Osteoblast (primary cell): ENCODE measurements around the gene STAT4. TPM values are rescaled to one million over a fixed set of nuclear protein-coding genes. Genes with fewer than 3 reads are reported as not detected.

Source experiments
- DNase-seq: peaks from one replicate; pipeline ENCODE4 v3.0.0; 2011; ENCODE audit warnings: low spot score, mixed read lengths; ENCODE audit not compliant: insufficient read length; ENCODE audit errors: missing footprints
- H2AFZ ChIP-seq: 2 replicates; pipeline ENCODE4 v1.6.0; 2011; ENCODE audit warnings: mild to moderate bottlenecking, low read length
- H3K27ac ChIP-seq: 2 replicates; pipeline ENCODE4 v1.5.1; 2011; ENCODE audit warnings: mild to moderate bottlenecking, low read depth, low read length, moderate library complexity
- H3K27me3 ChIP-seq: 2 replicates; pipeline ENCODE4 v1.6.0; 2012; ENCODE audit warnings: mild to moderate bottlenecking, control low read depth, inconsistent platforms, low read length, moderate library complexity; ENCODE audit not compliant: insufficient read depth
- H3K36me3 ChIP-seq: 2 replicates; pipeline ENCODE4 v1.5.1; 2011; ENCODE audit warnings: mild to moderate bottlenecking, low read length, control low read depth, moderate library complexity; ENCODE audit not compliant: insufficient read depth
- H3K4me1 ChIP-seq: 2 replicates; pipeline ENCODE4 v1.5.1; 2011; ENCODE audit warnings: mild to moderate bottlenecking, low read length, control low read depth, moderate library complexity; ENCODE audit not compliant: insufficient read depth
- H3K4me2 ChIP-seq: 2 replicates; pipeline ENCODE4 v1.6.0; 2011; ENCODE audit warnings: mild to moderate bottlenecking, low read length; ENCODE audit not compliant: insufficient read depth
- H3K4me3 ChIP-seq: fragments of 200-600 bp; sonication (generic); 3 replicates; pipeline ENCODE4 v1.5.1; 2012; ENCODE audit warnings: mild to moderate bottlenecking, low read length, inconsistent platforms; ENCODE audit not compliant: insufficient read depth
- H3K79me2 ChIP-seq: 2 replicates; pipeline ENCODE4 v1.6.0; 2012; ENCODE audit warnings: mild to moderate bottlenecking, low read length, control low read depth, inconsistent platforms; ENCODE audit not compliant: insufficient read depth
- H3K9me3 ChIP-seq: 2 replicates; pipeline ENCODE4 v1.5.1; 2011; ENCODE audit warnings: low read depth, low read length, control low read depth
- H4K20me1 ChIP-seq: 2 replicates; pipeline ENCODE4 v1.6.0; 2012; ENCODE audit warnings: mild to moderate bottlenecking, low read length, control low read depth; ENCODE audit not compliant: insufficient read depth
- total RNA-seq: library from RNA; depleted of rRNA; stranded (reverse); fragments of >200 nt; gene quantifications from 2 replicates; pipeline ENCODE4 v1.2.3, GENCODE V29; 2012
- TF ChIP-seq, protein P1 (sequence below): IDR thresholded peaks from 2 replicates; pipeline ENCODE4 v1.5.1; 2011; ENCODE audit warnings: mild to moderate bottlenecking, low read depth, low read length, moderate library complexity; ENCODE audit errors: extremely low read depth

Gene STAT4, protein sequence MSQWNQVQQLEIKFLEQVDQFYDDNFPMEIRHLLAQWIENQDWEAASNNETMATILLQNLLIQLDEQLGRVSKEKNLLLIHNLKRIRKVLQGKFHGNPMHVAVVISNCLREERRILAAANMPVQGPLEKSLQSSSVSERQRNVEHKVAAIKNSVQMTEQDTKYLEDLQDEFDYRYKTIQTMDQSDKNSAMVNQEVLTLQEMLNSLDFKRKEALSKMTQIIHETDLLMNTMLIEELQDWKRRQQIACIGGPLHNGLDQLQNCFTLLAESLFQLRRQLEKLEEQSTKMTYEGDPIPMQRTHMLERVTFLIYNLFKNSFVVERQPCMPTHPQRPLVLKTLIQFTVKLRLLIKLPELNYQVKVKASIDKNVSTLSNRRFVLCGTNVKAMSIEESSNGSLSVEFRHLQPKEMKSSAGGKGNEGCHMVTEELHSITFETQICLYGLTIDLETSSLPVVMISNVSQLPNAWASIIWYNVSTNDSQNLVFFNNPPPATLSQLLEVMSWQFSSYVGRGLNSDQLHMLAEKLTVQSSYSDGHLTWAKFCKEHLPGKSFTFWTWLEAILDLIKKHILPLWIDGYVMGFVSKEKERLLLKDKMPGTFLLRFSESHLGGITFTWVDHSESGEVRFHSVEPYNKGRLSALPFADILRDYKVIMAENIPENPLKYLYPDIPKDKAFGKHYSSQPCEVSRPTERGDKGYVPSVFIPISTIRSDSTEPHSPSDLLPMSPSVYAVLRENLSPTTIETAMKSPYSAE
- 11.5 and 16.6 TPM in 2 replicates for total RNA-seq

DNA sequence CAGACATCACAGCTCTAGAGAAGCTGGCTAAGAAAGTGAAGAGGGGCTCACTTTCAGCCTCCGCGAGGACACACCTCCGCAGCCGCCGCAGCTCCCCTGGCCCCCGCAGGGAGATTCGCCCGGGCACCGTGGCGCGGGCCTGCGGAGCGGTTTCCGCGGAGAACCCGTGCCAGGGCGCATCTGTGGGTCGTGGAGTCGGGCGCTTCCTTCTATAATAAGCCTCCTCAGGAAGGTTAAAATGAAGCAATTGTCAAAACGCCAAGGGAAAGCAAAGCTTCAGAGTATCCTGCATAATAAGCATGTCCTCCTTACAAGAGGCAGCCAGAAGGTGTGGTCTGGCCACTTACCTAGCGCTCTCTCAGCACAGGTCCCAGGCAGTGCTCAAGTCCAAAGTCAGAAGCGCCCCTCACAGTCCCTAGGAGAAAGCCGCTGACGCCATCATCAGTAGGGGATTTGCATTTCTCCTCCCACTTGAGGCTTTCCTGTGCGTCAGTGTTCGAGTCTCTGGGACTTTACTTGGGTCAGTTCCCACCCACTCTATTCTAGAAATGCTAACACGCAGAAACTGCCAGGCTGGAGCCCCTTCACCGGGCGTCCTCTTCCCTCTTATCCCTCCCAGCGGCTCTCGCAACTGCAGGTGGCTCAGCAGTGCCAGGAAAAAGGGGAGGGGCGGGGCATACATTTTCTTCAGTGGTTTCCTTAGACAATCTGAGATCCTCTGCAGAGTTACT, at the start of gene STAT4:
Gene STAT4 (minus strand): TSS at position 395 of the 731 bp plus-strand sequence. CDS start 2,791 bp downstream, outside the sequence.
- peak within 1 kb of the TSS; percentile 74 for H3K27ac ChIP-seq
- H3K9me3 ChIP-seq = no peaks in the 10 kb centered on the region
- H3K4me1 ChIP-seq = peaks cover 29% of the 10 kb centered on the region
- no peaks in the 10 kb centered on the region for H4K20me1 ChIP-seq
- TF ChIP-seq, protein P1, sequence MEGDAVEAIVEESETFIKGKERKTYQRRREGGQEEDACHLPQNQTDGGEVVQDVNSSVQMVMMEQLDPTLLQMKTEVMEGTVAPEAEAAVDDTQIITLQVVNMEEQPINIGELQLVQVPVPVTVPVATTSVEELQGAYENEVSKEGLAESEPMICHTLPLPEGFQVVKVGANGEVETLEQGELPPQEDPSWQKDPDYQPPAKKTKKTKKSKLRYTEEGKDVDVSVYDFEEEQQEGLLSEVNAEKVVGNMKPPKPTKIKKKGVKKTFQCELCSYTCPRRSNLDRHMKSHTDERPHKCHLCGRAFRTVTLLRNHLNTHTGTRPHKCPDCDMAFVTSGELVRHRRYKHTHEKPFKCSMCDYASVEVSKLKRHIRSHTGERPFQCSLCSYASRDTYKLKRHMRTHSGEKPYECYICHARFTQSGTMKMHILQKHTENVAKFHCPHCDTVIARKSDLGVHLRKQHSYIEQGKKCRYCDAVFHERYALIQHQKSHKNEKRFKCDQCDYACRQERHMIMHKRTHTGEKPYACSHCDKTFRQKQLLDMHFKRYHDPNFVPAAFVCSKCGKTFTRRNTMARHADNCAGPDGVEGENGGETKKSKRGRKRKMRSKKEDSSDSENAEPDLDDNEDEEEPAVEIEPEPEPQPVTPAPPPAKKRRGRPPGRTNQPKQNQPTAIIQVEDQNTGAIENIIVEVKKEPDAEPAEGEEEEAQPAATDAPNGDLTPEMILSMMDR = no peak
- peak within 1 kb of the TSS; percentile 93 for H2AFZ ChIP-seq
- H3K4me3 ChIP-seq = peak within 1 kb of the TSS; percentile 83
- H3K27me3 ChIP-seq = no peaks in the 10 kb centered on the region
- H3K36me3 ChIP-seq = no peaks in the 10 kb centered on the region
- DNase-seq = peak; percentile 79
- peak within 1 kb of the TSS; percentile 96 for H3K4me2 ChIP-seq
- H3K79me2 ChIP-seq = no peaks in the 10 kb centered on the region

DNA sequence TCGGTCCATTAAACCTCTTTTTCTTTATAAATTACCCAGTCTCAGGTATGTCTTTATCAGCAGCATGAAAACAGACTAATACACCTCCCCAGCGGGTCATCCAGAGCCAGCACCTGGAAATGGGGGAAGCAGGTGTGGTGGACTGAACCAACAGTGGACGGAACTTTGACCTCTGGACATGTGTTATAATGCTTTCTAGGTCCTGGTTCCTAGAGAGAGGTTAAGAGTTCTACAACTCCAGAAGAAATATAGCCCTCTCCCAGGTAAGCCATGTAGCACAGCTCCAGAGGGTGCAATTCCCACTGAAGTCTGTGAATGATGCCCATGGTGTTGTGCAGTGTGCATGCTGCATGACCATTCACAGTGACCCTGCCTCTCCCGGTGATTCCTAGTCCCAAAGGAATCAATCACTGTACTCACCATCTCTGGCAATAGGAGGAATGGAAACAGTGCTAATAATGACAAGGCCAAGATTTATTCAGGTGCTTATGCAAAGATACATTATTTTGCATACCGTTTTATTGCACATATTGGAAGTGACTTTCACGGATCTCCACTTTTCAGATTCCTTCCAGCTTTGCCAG, 49.2 kb upstream of the STAT4 start:
- TF ChIP-seq, protein P1 = no peak
- Histone ChIP-seq H3K4me1 (peaks cover 14% of the 10 kb centered on the region), H3K9me3 (no peaks in the 10 kb centered on the region), H3K36me3 (no peaks in the 10 kb centered on the region), H2AFZ (no peak overlapping the region), H3K4me3 (no peak overlapping the region), H3K79me2 (no peaks in the 10 kb centered on the region), H3K27me3 (no peaks in the 10 kb centered on the region), H4K20me1 (no peaks in the 10 kb centered on the region), H3K27ac (no peak overlapping the region), H3K4me2 (no peak overlapping the region)
- no peak for DNase-seq

DNA sequence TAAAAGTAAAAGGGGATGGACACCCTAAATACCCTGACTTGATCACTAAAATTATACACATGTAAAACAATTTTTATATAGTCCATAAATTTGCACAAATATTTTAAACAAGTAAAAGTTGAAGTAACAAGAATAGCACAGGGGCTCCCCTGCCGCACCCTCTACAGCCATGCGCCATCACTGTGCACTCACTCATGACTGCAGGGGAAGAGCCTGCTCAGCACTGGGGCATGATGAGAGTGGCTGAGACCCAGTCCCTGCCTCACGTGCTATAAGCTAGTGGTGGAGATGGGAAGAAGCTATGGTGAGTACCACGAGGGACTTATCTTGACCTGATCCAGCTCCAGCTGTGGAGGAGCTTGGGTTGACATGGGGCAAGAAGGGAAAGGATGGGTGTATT, 47.5 kb upstream of the STAT4 start:
- Histone ChIP-seq H3K4me2 (no peak overlapping the region), H3K79me2 (no peaks in the 10 kb centered on the region), H3K36me3 (no peaks in the 10 kb centered on the region), H4K20me1 (no peaks in the 10 kb centered on the region), H3K27me3 (no peaks in the 10 kb centered on the region), H3K4me3 (no peak overlapping the region), H2AFZ (no peak overlapping the region), H3K27ac (no peak overlapping the region), H3K4me1 (peaks cover 13% of the 10 kb centered on the region), H3K9me3 (no peaks in the 10 kb centered on the region)
- DNase-seq = no peak
- TF ChIP-seq, protein P1 = no peak
